ENCODE measurements around the gene GPI.

GRCh38 chr19:34350161-34350561, 14.8 kb upstream of the GPI start:
- TF ChIP-seq CTCF (IDR thresholded peaks at IDR 0.05) (no peak), POLR2A (IDR thresholded peaks at IDR 0.05) (no peak), POLR2AphosphoS5 (IDR thresholded peaks at IDR 0.05) (no peak), EP300 (IDR thresholded peaks at IDR 0.05) (no peak)

All from sigmoid colon (tissue), 4 donors.